ENCODE measurements around the gene TRIML1.

The TRIML1 gene

DNA sequence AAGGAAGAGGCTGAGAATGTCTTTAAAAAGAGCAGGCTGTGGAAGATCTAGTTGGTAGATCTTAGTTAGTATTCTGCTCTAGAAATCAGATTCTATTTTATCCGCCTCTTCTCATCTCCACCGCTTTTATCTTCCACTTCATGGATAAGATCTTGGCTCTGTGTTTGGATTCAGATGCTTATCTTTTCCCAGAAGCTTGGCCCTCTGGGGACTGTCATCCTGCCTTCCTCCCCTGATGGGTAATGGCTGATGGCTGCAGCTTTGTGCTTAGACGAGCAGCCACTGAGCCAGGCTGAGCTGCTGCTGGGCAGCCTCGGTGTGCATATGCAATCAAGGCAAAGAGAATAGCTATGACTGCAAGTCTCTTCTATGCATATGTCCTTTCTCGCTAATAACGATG, 23.5 kb downstream of the TRIML1 start:
- TF ChIP-seq, protein P1, sequence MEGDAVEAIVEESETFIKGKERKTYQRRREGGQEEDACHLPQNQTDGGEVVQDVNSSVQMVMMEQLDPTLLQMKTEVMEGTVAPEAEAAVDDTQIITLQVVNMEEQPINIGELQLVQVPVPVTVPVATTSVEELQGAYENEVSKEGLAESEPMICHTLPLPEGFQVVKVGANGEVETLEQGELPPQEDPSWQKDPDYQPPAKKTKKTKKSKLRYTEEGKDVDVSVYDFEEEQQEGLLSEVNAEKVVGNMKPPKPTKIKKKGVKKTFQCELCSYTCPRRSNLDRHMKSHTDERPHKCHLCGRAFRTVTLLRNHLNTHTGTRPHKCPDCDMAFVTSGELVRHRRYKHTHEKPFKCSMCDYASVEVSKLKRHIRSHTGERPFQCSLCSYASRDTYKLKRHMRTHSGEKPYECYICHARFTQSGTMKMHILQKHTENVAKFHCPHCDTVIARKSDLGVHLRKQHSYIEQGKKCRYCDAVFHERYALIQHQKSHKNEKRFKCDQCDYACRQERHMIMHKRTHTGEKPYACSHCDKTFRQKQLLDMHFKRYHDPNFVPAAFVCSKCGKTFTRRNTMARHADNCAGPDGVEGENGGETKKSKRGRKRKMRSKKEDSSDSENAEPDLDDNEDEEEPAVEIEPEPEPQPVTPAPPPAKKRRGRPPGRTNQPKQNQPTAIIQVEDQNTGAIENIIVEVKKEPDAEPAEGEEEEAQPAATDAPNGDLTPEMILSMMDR (conservative IDR thresholded peaks at IDR 0.05; ENCODE audit: low read depth, low read length) = no peak
- H3K4me3 ChIP-seq (ENCODE audit: low read depth, low read length) = no peak overlapping the region
- DNase-seq (ENCODE audit: low read depth) = no peak

DNA sequence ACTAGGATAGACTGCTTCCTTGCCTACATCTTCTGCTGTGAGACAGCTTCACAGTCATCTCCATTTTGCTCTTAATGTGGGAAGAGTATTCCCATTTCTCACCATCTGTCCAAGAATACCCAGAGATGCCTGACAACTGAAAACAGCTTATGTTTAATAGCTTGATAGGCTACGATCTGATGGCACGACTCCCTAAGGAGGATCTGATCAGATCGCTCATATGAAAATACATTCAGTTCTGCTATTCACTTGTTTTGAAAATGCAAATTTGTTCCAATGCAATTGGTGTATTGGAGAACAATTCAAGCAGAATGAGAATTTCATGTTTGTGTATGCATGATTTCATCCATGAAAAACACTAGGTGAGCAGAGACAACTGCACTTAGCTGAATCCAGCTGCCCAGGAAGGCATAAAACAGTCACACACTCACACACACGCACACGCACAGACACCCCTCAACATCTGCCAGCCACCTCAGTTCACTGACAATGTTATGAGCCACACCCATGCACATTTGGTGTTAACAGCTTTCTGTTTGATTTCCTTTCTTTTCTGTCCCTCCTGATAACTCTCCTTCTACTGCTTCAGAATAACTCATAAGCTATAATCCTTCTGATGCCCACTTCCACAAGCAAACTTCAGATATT, 29.6 kb downstream of the TRIML1 start:
- TF ChIP-seq, protein P1 (conservative IDR thresholded peaks at IDR 0.05; ENCODE audit: low read depth, low read length) = no peak
- H3K4me3 ChIP-seq (ENCODE audit: low read depth, low read length) = no peak overlapping the region
- no peak for DNase-seq (ENCODE audit: low read depth)

DNA sequence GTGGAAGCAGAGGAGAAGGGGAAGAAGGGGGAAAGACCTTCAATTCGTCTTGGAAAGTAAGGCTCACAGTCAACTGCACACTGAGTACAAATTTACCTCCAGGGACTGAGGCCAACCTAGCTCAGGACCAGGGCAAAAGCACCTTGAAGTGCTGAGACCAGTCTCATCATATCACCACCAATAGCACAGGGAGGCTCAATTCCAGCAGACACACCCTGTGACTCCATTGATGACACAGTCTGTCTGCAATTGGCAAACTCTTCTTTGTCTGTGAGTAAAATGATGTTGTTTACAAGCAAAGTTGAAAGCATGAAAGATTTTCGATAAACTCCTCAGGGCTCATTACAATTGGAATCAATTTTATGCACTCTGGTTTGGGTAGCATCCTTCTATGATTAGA, 32.3 kb downstream of the TRIML1 start:
- DNase-seq (ENCODE audit: low read depth) = no peak
- H3K4me3 ChIP-seq (ENCODE audit: low read depth, low read length) = no peak overlapping the region
- TF ChIP-seq, protein P1 (conservative IDR thresholded peaks at IDR 0.05; ENCODE audit: low read depth, low read length) = no peak

DNA sequence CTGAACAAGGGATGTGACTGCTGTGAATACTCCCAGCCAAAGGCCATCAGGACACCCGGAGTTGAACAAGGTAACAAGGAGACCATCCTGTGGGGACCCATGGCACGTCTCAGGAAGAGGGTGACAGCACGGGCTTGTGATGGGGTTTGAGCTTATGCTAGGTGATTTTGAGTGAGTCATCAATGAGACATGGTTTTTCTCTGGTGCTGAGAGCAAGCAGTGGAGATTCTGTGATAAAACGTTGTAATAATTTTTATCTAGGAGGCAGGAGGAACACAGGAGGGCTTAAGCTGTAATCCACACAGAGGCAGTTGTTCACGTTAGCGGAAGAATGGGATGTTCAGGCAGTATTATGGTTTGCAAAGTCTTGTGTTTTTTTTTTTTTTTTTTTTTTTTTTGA, 36.0 kb downstream of the TRIML1 start:
- no peak for DNase-seq (ENCODE audit: low read depth)
- H3K4me3 ChIP-seq (ENCODE audit: low read depth, low read length) = no peak overlapping the region
- TF ChIP-seq, protein P1 (conservative IDR thresholded peaks at IDR 0.05; ENCODE audit: low read depth, low read length) = no peak

DNA sequence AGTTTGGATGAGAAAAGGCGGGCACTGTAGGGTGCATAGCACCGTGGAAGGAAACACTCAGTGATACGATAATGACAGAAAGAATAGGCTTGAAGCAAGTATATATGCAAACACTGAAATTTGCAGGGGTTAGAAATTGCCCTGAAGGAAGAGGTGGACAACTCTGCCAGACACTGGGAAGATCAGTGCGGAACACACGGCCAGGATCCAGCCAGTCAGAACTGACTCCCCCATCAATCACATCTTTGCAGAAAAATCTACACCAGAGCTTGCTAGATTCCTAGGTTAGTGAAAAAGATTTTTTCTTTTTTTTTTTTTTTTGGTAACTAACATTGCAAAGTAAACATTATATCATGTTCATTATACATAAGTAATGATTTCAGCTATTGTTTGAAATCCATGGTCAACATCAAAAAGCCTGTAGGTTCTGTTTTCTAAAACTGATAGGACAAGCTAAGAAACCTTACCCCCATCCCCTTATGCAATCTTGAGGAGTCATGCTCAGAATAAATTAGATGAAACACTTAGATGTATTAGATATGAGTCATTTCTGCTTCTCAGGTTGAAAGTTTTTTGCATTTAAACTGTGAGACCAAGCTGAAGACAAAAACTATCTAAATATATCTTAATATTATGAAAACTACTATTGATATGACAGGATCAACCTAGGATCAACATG, 38.9 kb downstream of the TRIML1 start:
- no peak overlapping the region for H3K4me3 ChIP-seq (ENCODE audit: low read depth, low read length)
- DNase-seq (ENCODE audit: low read depth) = no peak
- TF ChIP-seq, protein P1 (conservative IDR thresholded peaks at IDR 0.05; ENCODE audit: low read depth, low read length) = no peak

DNA sequence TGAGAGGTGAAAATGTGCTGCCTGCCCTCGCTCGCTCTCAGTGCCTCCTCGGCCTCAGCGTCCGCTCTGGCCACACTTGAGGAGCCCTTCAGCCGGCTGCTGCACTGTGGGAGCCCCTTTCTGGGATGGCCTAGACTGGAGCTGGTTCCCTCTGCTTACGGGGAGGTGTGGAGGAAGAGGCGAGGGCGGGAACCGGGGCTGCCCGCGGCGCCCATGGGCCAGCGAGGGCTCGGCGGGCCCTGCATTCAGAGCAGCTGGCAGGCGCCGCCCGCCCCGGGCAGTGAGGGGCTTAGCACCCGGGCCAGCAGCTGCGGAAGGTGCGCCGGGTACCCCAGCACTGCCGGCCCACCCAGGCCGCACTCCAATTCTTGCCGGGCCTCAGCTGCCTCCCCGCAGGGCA, 39.6 kb downstream of the TRIML1 start:
- no peak for DNase-seq (ENCODE audit: low read depth)
- H3K4me3 ChIP-seq (ENCODE audit: low read depth, low read length) = no peak overlapping the region
- TF ChIP-seq, protein P1 (conservative IDR thresholded peaks at IDR 0.05; ENCODE audit: low read depth, low read length) = no peak

DNA sequence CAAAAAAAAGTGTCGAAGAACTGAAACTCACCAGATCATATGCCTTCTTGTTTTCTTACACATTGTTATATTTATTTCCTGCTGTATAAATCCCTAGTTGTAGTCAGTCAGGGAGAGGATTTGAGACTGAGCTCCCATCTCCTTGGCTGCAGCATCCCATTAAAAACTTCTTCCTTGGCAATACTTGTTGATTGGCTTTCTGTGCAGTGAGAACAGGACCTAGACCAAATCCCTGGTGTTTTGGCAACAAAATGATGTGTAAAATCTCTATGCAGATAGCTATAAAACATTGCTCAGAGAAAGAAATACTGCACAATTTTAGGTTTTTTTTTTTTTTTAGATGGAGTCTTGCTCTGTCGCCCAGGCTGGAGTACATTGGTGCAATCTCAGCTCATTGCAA, 47.9 kb downstream of the TRIML1 start:
- H3K4me3 ChIP-seq (ENCODE audit: low read depth, low read length) = no peak overlapping the region
- no peak for DNase-seq (ENCODE audit: low read depth)
- TF ChIP-seq, protein P1 (conservative IDR thresholded peaks at IDR 0.05; ENCODE audit: low read depth, low read length) = no peak
